Measurements from ENCODE around the gene EIF1B. TPM values are rescaled to one million over a fixed set of nuclear protein-coding genes. Genes with fewer than 3 reads are reported as not detected.

The EIF1B gene
- total RNA-seq, 2 donors from 2014 or later = 15.0 to 38.2 TPM

GRCh38 chr3:40339871-40340270, 30.4 kb downstream of the EIF1B start:
- ATAC-seq (ENCODE audit: insufficient number of reproducible peaks, low FRiP score, low read depth) (no peak), DNase-seq (ENCODE audit: low spot score) (no peak)
- Histone ChIP-seq H3K36me3 (no peaks in the 10 kb centered on the region), H3K9me3 (no peaks in the 10 kb centered on the region), H3K27me3 (replicated peaks; ENCODE audit: insufficient read depth) (no peaks in the 10 kb centered on the region), H3K4me1 (ENCODE audit: control insufficient read depth in 1 of 2, low read depth in 2 of 2) (no peaks in the 10 kb centered on the region), H3K4me3 (no peak overlapping the region), H3K27ac (no peak overlapping the region)
- TF ChIP-seq CTCF (IDR thresholded peaks at IDR 0.05) = no peak

- ATAC-seq (ENCODE audit: insufficient number of reproducible peaks, low FRiP score, low read depth) (no peak), DNase-seq (ENCODE audit: low spot score) (no peak)
- TF ChIP-seq CTCF (IDR thresholded peaks at IDR 0.05) = no peak
- H3K36me3 ChIP-seq = no peaks in the 10 kb centered on the region
- no peak overlapping the region for H3K4me3 ChIP-seq
- no peaks in the 10 kb centered on the region for H3K9me3 ChIP-seq
- H3K27ac ChIP-seq = no peak overlapping the region
- no peaks in the 10 kb centered on the region for H3K27me3 ChIP-seq (replicated peaks; ENCODE audit: insufficient read depth)
- no peaks in the 10 kb centered on the region for H3K4me1 ChIP-seq (ENCODE audit: control insufficient read depth in 1 of 2, low read depth in 2 of 2)
Measured at GRCh38 chr3:40340541-40341170, 31.1 kb downstream of the EIF1B start.

- Histone ChIP-seq H3K36me3 (no peaks in the 10 kb centered on the region), H3K4me3 (no peak overlapping the region), H3K27ac (no peak overlapping the region), H3K9me3 (no peaks in the 10 kb centered on the region), H3K27me3 (replicated peaks; ENCODE audit: insufficient read depth) (no peaks in the 10 kb centered on the region), H3K4me1 (ENCODE audit: control insufficient read depth in 1 of 2, low read depth in 2 of 2) (no peaks in the 10 kb centered on the region)
- no peak for DNase-seq (ENCODE audit: low spot score)
- no peak for TF ChIP-seq CTCF (IDR thresholded peaks at IDR 0.05)
- no peak for ATAC-seq (ENCODE audit: insufficient number of reproducible peaks, low FRiP score, low read depth)
Measured at GRCh38 chr3:40341671-40342070, 32.2 kb downstream of the EIF1B start.

- no peaks in the 10 kb centered on the region for H3K4me1 ChIP-seq (ENCODE audit: control insufficient read depth in 1 of 2, low read depth in 2 of 2)
- no peaks in the 10 kb centered on the region for H3K27me3 ChIP-seq (replicated peaks; ENCODE audit: insufficient read depth)
- H3K4me3 ChIP-seq = no peak overlapping the region
- no peak for TF ChIP-seq CTCF (IDR thresholded peaks at IDR 0.05)
- no peak for DNase-seq (ENCODE audit: low spot score)
- H3K27ac ChIP-seq = no peak overlapping the region
- H3K36me3 ChIP-seq = no peaks in the 10 kb centered on the region
- ATAC-seq (ENCODE audit: insufficient number of reproducible peaks, low FRiP score, low read depth) = no peak
- H3K9me3 ChIP-seq = no peaks in the 10 kb centered on the region
Measured at GRCh38 chr3:40350529-40350928, 41.0 kb downstream of the EIF1B start.

- TF ChIP-seq CTCF (IDR thresholded peaks at IDR 0.05) = no peak
- Histone ChIP-seq H3K27me3 (replicated peaks; ENCODE audit: insufficient read depth) (no peaks in the 10 kb centered on the region), H3K4me3 (no peak overlapping the region), H3K27ac (no peak overlapping the region), H3K36me3 (no peaks in the 10 kb centered on the region), H3K4me1 (ENCODE audit: control insufficient read depth in 1 of 2, low read depth in 2 of 2) (no peaks in the 10 kb centered on the region), H3K9me3 (no peaks in the 10 kb centered on the region)
- ATAC-seq (ENCODE audit: insufficient number of reproducible peaks, low FRiP score, low read depth) (no peak), DNase-seq (ENCODE audit: low spot score) (no peak)
Measured at GRCh38 chr3:40355410-40355809, 45.9 kb downstream of the EIF1B start.

Measured in thoracic aorta (tissue), 2 donors.